ENCODE measurements around the gene PMP22.

Gene PMP22

GRCh38 chr17:15274017-15274416, 8.9 kb upstream of the PMP22 start:
- DNase-seq (ENCODE audit: low spot score) = no peak

- DNase-seq (ENCODE audit: low spot score) = no peak
Observed at GRCh38 chr17:15273141-15273793, 8.1 kb upstream of the PMP22 start.

- DNase-seq (ENCODE audit: low spot score) = no peak
Observed at GRCh38 chr17:15271741-15272140, 6.6 kb upstream of the PMP22 start.

- DNase-seq (ENCODE audit: low spot score) = no peak
Observed at GRCh38 chr17:15270628-15271381, 5.7 kb upstream of the PMP22 start.

GRCh38 chr17:15269780-15270089, 4.6 kb upstream of the PMP22 start:
- DNase-seq (ENCODE audit: low spot score) = no peak

- no peak for DNase-seq (ENCODE audit: low spot score)
Observed at GRCh38 chr17:15269087-15269779, 4.1 kb upstream of the PMP22 start.

GRCh38 chr17:15268461-15268860, 3.3 kb upstream of the PMP22 start:
- no peak for DNase-seq (ENCODE audit: low spot score)

- DNase-seq (ENCODE audit: low spot score) = no peak
Observed at GRCh38 chr17:15267996-15268395, 2.9 kb upstream of the PMP22 start.

- no peak for DNase-seq (ENCODE audit: low spot score)
Observed at GRCh38 chr17:15266325-15267125, 1.4 kb upstream of the PMP22 start.

- DNase-seq (ENCODE audit: low spot score) = no peak
Observed at GRCh38 chr17:15264542-15264941, 584 bp downstream of the PMP22 start.

GRCh38 chr17:15263680-15264079, 1.4 kb downstream of the PMP22 start:
- no peak for DNase-seq (ENCODE audit: low spot score)

- peak; percentile 61 for DNase-seq (ENCODE audit: low spot score)
Observed at GRCh38 chr17:15263206-15263579, 1.9 kb downstream of the PMP22 start.

- DNase-seq (ENCODE audit: low spot score) = peak; percentile 68
Observed at GRCh38 chr17:15262291-15263205, 2.6 kb downstream of the PMP22 start.

GRCh38 chr17:15261802-15262290, 3.3 kb downstream of the PMP22 start:
- DNase-seq (ENCODE audit: low spot score) = no peak

- DNase-seq (ENCODE audit: low spot score) = peak; percentile 58
Observed at GRCh38 chr17:15261258-15261801, 3.8 kb downstream of the PMP22 start.

- peak; percentile 94 for DNase-seq (ENCODE audit: low spot score)
Observed at GRCh38 chr17:15260376-15261257, 4.5 kb downstream of the PMP22 start.

- no peak for DNase-seq (ENCODE audit: low spot score)
Observed at GRCh38 chr17:15257796-15258512, 7.2 kb downstream of the PMP22 start.

- peak; percentile 76 for DNase-seq (ENCODE audit: low spot score)
Observed at GRCh38 chr17:15257258-15257788, 7.8 kb downstream of the PMP22 start.

GRCh38 chr17:15256689-15257088, 8.4 kb downstream of the PMP22 start:
- no peak for DNase-seq (ENCODE audit: low spot score)
